ENCODE results near the gene UVRAG. TPM values are rescaled to one million over a fixed set of nuclear protein-coding genes. Genes with fewer than 3 reads are reported as not detected.
A peak's percentile ranks its signal among the peaks of the same experiment; 100 is the strongest.

Gene UVRAG
- total and polyA plus RNA-seq, 4 donors = 7.9 to 47.0 (median 20.1) TPM

GRCh38 chr11:75816561-75817239 is 1.7 kb downstream of the UVRAG start:
- H3K36me3 ChIP-seq (ENCODE audit: control insufficient read depth in 1 of 2, insufficient read depth in 2 of 2, low read length in 1 of 2) = no peaks in the 10 kb centered on the region
- DNase-seq (no peak), ATAC-seq (ENCODE audit: low FRiP score) (no peak)
- intact Hi-C loops (cut with DNase I) = no loop called here
- H3K27me3 ChIP-seq (ENCODE audit: control insufficient read depth in 1 of 2, insufficient read depth in 2 of 2, low read length in 1 of 2) = no peaks in the 10 kb centered on the region
- H3K4me1 ChIP-seq (ENCODE audit: control insufficient read depth in 1 of 2, insufficient read depth in 2 of 2, low read length in 2 of 2) = peaks cover 0 to 7% of the 10 kb centered on the region in 2 donors
- H3K27ac ChIP-seq (ENCODE audit: low read depth in 1 of 2, low read length in 2 of 2) = no peak overlapping the region
- H3K4me3 ChIP-seq (ENCODE audit: low read length in 2 of 2) = no peak overlapping the region
- no peaks in the 10 kb centered on the region for H3K9me3 ChIP-seq (ENCODE audit: control insufficient read depth, low read length)
- 46 to 49% methylated on average over 6 of the region's 6 CpGs for WGBS, 2 donors

GRCh38 chr11:75820645-75821044 is 5.6 kb downstream of the UVRAG start:
- Histone ChIP-seq H3K4me1 (ENCODE audit: control insufficient read depth in 1 of 2, insufficient read depth in 2 of 2, low read length in 2 of 2) (peaks cover 0 to 7% of the 10 kb centered on the region in 2 donors), H3K4me3 (ENCODE audit: low read length in 2 of 2) (no peak overlapping the region), H3K27me3 (ENCODE audit: control insufficient read depth in 1 of 2, insufficient read depth in 2 of 2, low read length in 1 of 2) (no peaks in the 10 kb centered on the region), H3K9me3 (ENCODE audit: control insufficient read depth, low read length) (no peaks in the 10 kb centered on the region), H3K27ac (ENCODE audit: low read depth in 1 of 2, low read length in 2 of 2) (no peak overlapping the region), H3K36me3 (ENCODE audit: control insufficient read depth in 1 of 2, insufficient read depth in 2 of 2, low read length in 1 of 2) (no peaks in the 10 kb centered on the region)
- WGBS, 2 donors = 92 to 96% methylated on average over 1 of the region's 1 CpG
- DNase-seq = no peak
- intact Hi-C loops (cut with DNase I) = no loop called here
- ATAC-seq (ENCODE audit: low FRiP score) = no peak

- DNase-seq = no peak
- ATAC-seq (ENCODE audit: low FRiP score) = no peak
- H3K27ac ChIP-seq (ENCODE audit: low read depth in 1 of 2, low read length in 2 of 2) = no peak overlapping the region
- intact Hi-C loops (cut with DNase I) = no loop called here
- no peaks in the 10 kb centered on the region for H3K9me3 ChIP-seq (ENCODE audit: control insufficient read depth, low read length)
- H3K27me3 ChIP-seq (ENCODE audit: control insufficient read depth in 1 of 2, insufficient read depth in 2 of 2, low read length in 1 of 2) = no peaks in the 10 kb centered on the region
- no peak overlapping the region for H3K4me3 ChIP-seq (ENCODE audit: low read length in 2 of 2)
- WGBS, 2 donors = 96 to 97% methylated on average over 5 of the region's 5 CpGs
- H3K4me1 ChIP-seq (ENCODE audit: control insufficient read depth in 1 of 2, insufficient read depth in 2 of 2, low read length in 2 of 2) = peaks cover 0 to 4% of the 10 kb centered on the region in 2 donors
- H3K36me3 ChIP-seq (ENCODE audit: control insufficient read depth in 1 of 2, insufficient read depth in 2 of 2, low read length in 1 of 2) = no peaks in the 10 kb centered on the region
Measured at GRCh38 chr11:75821202-75821601, 6.2 kb downstream of the UVRAG start.

GRCh38 chr11:75822541-75822940 is 7.5 kb downstream of the UVRAG start:
- DNase-seq = no peak
- no peaks in the 10 kb centered on the region for H3K36me3 ChIP-seq (ENCODE audit: control insufficient read depth in 1 of 2, insufficient read depth in 2 of 2, low read length in 1 of 2)
- no peaks in the 10 kb centered on the region for H3K9me3 ChIP-seq (ENCODE audit: control insufficient read depth, low read length)
- intact Hi-C loops (cut with DNase I) = no loop called here
- no peak overlapping the region for H3K4me3 ChIP-seq (ENCODE audit: low read length in 2 of 2)
- ATAC-seq (ENCODE audit: low FRiP score) = no peak
- no peak overlapping the region for H3K27ac ChIP-seq (ENCODE audit: low read depth in 1 of 2, low read length in 2 of 2)
- 73 to 76% methylated on average over 3 of the region's 3 CpGs for WGBS, 2 donors
- H3K27me3 ChIP-seq (ENCODE audit: control insufficient read depth in 1 of 2, insufficient read depth in 2 of 2, low read length in 1 of 2) = no peaks in the 10 kb centered on the region
- H3K4me1 ChIP-seq (ENCODE audit: control insufficient read depth in 1 of 2, insufficient read depth in 2 of 2, low read length in 2 of 2) = no peaks in the 10 kb centered on the region

- H3K9me3 ChIP-seq (ENCODE audit: control insufficient read depth, low read length) = no peaks in the 10 kb centered on the region
- ATAC-seq (ENCODE audit: low FRiP score) (no peak), DNase-seq (no peak)
- intact Hi-C loops (cut with DNase I) = no loop called here
- H3K27me3 ChIP-seq (ENCODE audit: control insufficient read depth in 1 of 2, insufficient read depth in 2 of 2, low read length in 1 of 2) = no peaks in the 10 kb centered on the region
- H3K36me3 ChIP-seq (ENCODE audit: control insufficient read depth in 1 of 2, insufficient read depth in 2 of 2, low read length in 1 of 2) = no peaks in the 10 kb centered on the region
- H3K4me3 ChIP-seq (ENCODE audit: low read length in 2 of 2) = no peak overlapping the region
- H3K4me1 ChIP-seq (ENCODE audit: control insufficient read depth in 1 of 2, insufficient read depth in 2 of 2, low read length in 2 of 2) = no peaks in the 10 kb centered on the region
- 97% methylated on average over 4 of the region's 4 CpGs for WGBS, 2 donors
- H3K27ac ChIP-seq (ENCODE audit: low read depth in 1 of 2, low read length in 2 of 2) = no peak overlapping the region
Measured at GRCh38 chr11:75823415-75823814, 8.4 kb downstream of the UVRAG start.

- H3K9me3 ChIP-seq (ENCODE audit: control insufficient read depth, low read length) = no peaks in the 10 kb centered on the region
- no peak overlapping the region for H3K4me3 ChIP-seq (ENCODE audit: low read length in 2 of 2)
- H3K4me1 ChIP-seq (ENCODE audit: control insufficient read depth in 1 of 2, insufficient read depth in 2 of 2, low read length in 2 of 2) = no peaks in the 10 kb centered on the region
- ATAC-seq (ENCODE audit: low FRiP score) = no peak
- H3K27ac ChIP-seq (ENCODE audit: low read depth in 1 of 2, low read length in 2 of 2) = no peak overlapping the region
- intact Hi-C loops (cut with DNase I) = no loop called here
- H3K27me3 ChIP-seq (ENCODE audit: control insufficient read depth in 1 of 2, insufficient read depth in 2 of 2, low read length in 1 of 2) = no peaks in the 10 kb centered on the region
- no peaks in the 10 kb centered on the region for H3K36me3 ChIP-seq (ENCODE audit: control insufficient read depth in 1 of 2, insufficient read depth in 2 of 2, low read length in 1 of 2)
- DNase-seq = no peak
- 44 to 49% methylated on average over 4 of the region's 4 CpGs for WGBS, 2 donors
Measured at GRCh38 chr11:75823946-75824345, 8.9 kb downstream of the UVRAG start.

- intact Hi-C loops (cut with DNase I) = no loop called here
- no peaks in the 10 kb centered on the region for H3K4me1 ChIP-seq (ENCODE audit: control insufficient read depth in 1 of 2, insufficient read depth in 2 of 2, low read length in 2 of 2)
- peak; percentile 86 for ATAC-seq (ENCODE audit: low FRiP score)
- H3K4me3 ChIP-seq (ENCODE audit: low read length in 2 of 2) = peak overlapping the region; percentile 21 to 38
- DNase-seq = no peak
- H3K27me3 ChIP-seq (ENCODE audit: control insufficient read depth in 1 of 2, insufficient read depth in 2 of 2, low read length in 1 of 2) = no peaks in the 10 kb centered on the region
- 4% methylated on average over 4 of the region's 4 CpGs for WGBS, 2 donors
- peak overlapping the region; percentile 86 to 88 for H3K27ac ChIP-seq (ENCODE audit: low read depth in 1 of 2, low read length in 2 of 2)
- no peaks in the 10 kb centered on the region for H3K9me3 ChIP-seq (ENCODE audit: control insufficient read depth, low read length)
- no peaks in the 10 kb centered on the region for H3K36me3 ChIP-seq (ENCODE audit: control insufficient read depth in 1 of 2, insufficient read depth in 2 of 2, low read length in 1 of 2)
Measured at GRCh38 chr11:75826461-75827230, 11.6 kb downstream of the UVRAG start.

- Histone ChIP-seq H3K36me3 (ENCODE audit: control insufficient read depth in 1 of 2, insufficient read depth in 2 of 2, low read length in 1 of 2) (no peaks in the 10 kb centered on the region), H3K4me1 (ENCODE audit: control insufficient read depth in 1 of 2, insufficient read depth in 2 of 2, low read length in 2 of 2) (peaks cover 0 to 2% of the 10 kb centered on the region in 2 donors), H3K27me3 (ENCODE audit: control insufficient read depth in 1 of 2, insufficient read depth in 2 of 2, low read length in 1 of 2) (no peaks in the 10 kb centered on the region), H3K27ac (ENCODE audit: low read depth in 1 of 2, low read length in 2 of 2) (no peak overlapping the region), H3K4me3 (ENCODE audit: low read length in 2 of 2) (no peak overlapping the region), H3K9me3 (ENCODE audit: control insufficient read depth, low read length) (no peaks in the 10 kb centered on the region)
- intact Hi-C loops (cut with DNase I) = no loop called here
- ATAC-seq (ENCODE audit: low FRiP score) = no peak
- no peak for DNase-seq
- WGBS, 2 donors = 45 to 48% methylated on average over 5 of the region's 5 CpGs
Measured at GRCh38 chr11:75827562-75827961, 12.6 kb downstream of the UVRAG start.
